Activated CD4-positive, alpha-beta T cell treated with anti-CD3 and anti-CD28 coated beads, Interleukin-2, amount 50 U/mL, for 1 hour (primary cell): Measurements from ENCODE around the gene SH3BP5L.
A peak's percentile ranks its signal among the peaks of the same experiment; 100 is the strongest.
"Not testable (repeated sequence)": the region's sequence is repeated elsewhere in the genome, so short reads cannot be mapped to it uniquely, and the experiment has no call there.

Source experiments
- DNase-seq: peaks from one replicate; pipeline ENCODE4 v3.0.0-alpha.2; 2020

Gene SH3BP5L

GRCh38 chr1:248808876-248809275 is 16.8 kb downstream of the SH3BP5L start:
- DNase-seq = no peak

GRCh38 chr1:248807067-248807737 is 18.5 kb downstream of the SH3BP5L start:
- DNase-seq = peak; percentile 57

GRCh38 chr1:248805876-248806275 is 19.8 kb downstream of the SH3BP5L start:
- no peak for DNase-seq

- no peak for DNase-seq
Observed at GRCh38 chr1:248804771-248805681, 20.7 kb downstream of the SH3BP5L start.

GRCh38 chr1:248803501-248803900 is 22.2 kb downstream of the SH3BP5L start:
- not testable (repeated sequence) for DNase-seq

GRCh38 chr1:248802454-248802853 is 23.3 kb downstream of the SH3BP5L start:
- no peak for DNase-seq

- no peak for DNase-seq
Observed at GRCh38 chr1:248800459-248800858, 25.3 kb downstream of the SH3BP5L start.

- DNase-seq = no peak
Observed at GRCh38 chr1:248798791-248799190, 26.9 kb downstream of the SH3BP5L start.

GRCh38 chr1:248794663-248795062 is 31.1 kb downstream of the SH3BP5L start:
- DNase-seq = not testable (repeated sequence)

- no peak for DNase-seq
Observed at GRCh38 chr1:248793592-248793991, 32.1 kb downstream of the SH3BP5L start.

GRCh38 chr1:248792342-248792741 is 33.4 kb downstream of the SH3BP5L start:
- DNase-seq = no peak

GRCh38 chr1:248791010-248791409 is 34.7 kb downstream of the SH3BP5L start:
- no peak for DNase-seq

GRCh38 chr1:248790456-248790855 is 35.3 kb downstream of the SH3BP5L start:
- DNase-seq = no peak

- not testable (repeated sequence) for DNase-seq
Observed at GRCh38 chr1:248789337-248789736, 36.4 kb downstream of the SH3BP5L start.

GRCh38 chr1:248788327-248788726 is 37.4 kb downstream of the SH3BP5L start:
- no peak for DNase-seq

GRCh38 chr1:248787430-248787829 is 38.3 kb downstream of the SH3BP5L start:
- no peak for DNase-seq

GRCh38 chr1:248786156-248786555 is 39.6 kb downstream of the SH3BP5L start:
- no peak for DNase-seq

GRCh38 chr1:248783367-248783766 is 42.3 kb downstream of the SH3BP5L start:
- no peak for DNase-seq

- no peak for DNase-seq
Observed at GRCh38 chr1:248782416-248783141, 43.1 kb downstream of the SH3BP5L start.

- DNase-seq = no peak
Observed at GRCh38 chr1:248779350-248779749, 46.4 kb downstream of the SH3BP5L start.

GRCh38 chr1:248778906-248779305 is 46.8 kb downstream of the SH3BP5L start:
- no peak for DNase-seq

- DNase-seq = no peak
Observed at GRCh38 chr1:248776991-248777390, 48.7 kb downstream of the SH3BP5L start.

GRCh38 chr1:248775441-248775840 is 50.3 kb downstream of the SH3BP5L start:
- DNase-seq = no peak
